HepG2 (cell line): ENCODE measurements around the gene LIPE. TPM values are rescaled to one million over a fixed set of nuclear protein-coding genes. Genes with fewer than 3 reads are reported as not detected.

Experiments
- FOSL2 ChIP-seq: sonication (generic); formaldehyde crosslinking; IDR thresholded peaks from 2 replicates; pipeline ENCODE4 v1.4.0; 2020; ENCODE audit warnings: missing genetic modification reagents
- FOXP1 ChIP-seq, 2 experiments: fragments of 450-650 bp in 1 of 2; IDR thresholded peaks; 2 replicates each; pipeline ENCODE4 v1.6.1; 2017 to 2018; ENCODE audit warnings: antibody characterized with exemption in 1 of 2
- KDM3A ChIP-seq: IDR thresholded peaks from 2 replicates; pipeline ENCODE4 v1.6.1; 2018; ENCODE audit warnings: low read depth, missing compliant biosample characterization
- NPAS2 ChIP-seq: sonication (generic); formaldehyde crosslinking; IDR thresholded peaks from 2 replicates; pipeline ENCODE4 v1.8.0; 2022; ENCODE audit warnings: mild to moderate bottlenecking, missing genetic modification reagents, borderline replicate concordance
- PHF8 ChIP-seq: sonication (generic); formaldehyde crosslinking; IDR thresholded peaks from 2 replicates; pipeline ENCODE4 v1.5.0; 2020; ENCODE audit warnings: missing genetic modification reagents
- POGZ ChIP-seq: sonication (generic); formaldehyde crosslinking; IDR thresholded peaks from 2 replicates; pipeline ENCODE4 v1.4.0; 2020; ENCODE audit warnings: mild to moderate bottlenecking, missing genetic modification reagents
- RCOR2 ChIP-seq: IDR thresholded peaks from 2 replicates; pipeline ENCODE4 v1.6.1; 2016; ENCODE audit warnings: missing biosample characterization, missing genetic modification reagents
- RFX3 ChIP-seq: IDR thresholded peaks from 2 replicates; pipeline ENCODE4 v1.6.1; 2016; ENCODE audit warnings: missing biosample characterization, missing genetic modification reagents
- ZNF253 ChIP-seq: sonication (generic); formaldehyde crosslinking; IDR thresholded peaks from 2 replicates; pipeline ENCODE4 v1.8.0; 2022; ENCODE audit warnings: mild to moderate bottlenecking, missing genetic modification reagents, borderline replicate concordance
- ZNF841 ChIP-seq: sonication (generic); formaldehyde crosslinking; IDR thresholded peaks from 2 replicates; pipeline ENCODE4 v1.8.1; 2023; ENCODE audit warnings: missing genetic modification reagents, borderline replicate concordance
- polyA plus RNA-seq, 8 experiments: library from polyadenylated mRNA; depleted of rRNA in 3 of 8; stranded (reverse) in 7 of 8; unstranded in 1 of 8; fragments of >200 nt; fragmentation: Illumina TruSeq in 4 of 8; extraction: Trizol in 4 of 8; gene quantifications; 2 replicates each; pipeline versions ENCODE4 v1.2.1 to v1.2.3, GENCODE V29; 2011 to 2016; ENCODE audit warnings: low read depth in 4 of 8, missing spikeins in 1 of 8, mixed read lengths in 1 of 8; ENCODE audit not compliant: insufficient read depth in 1 of 8
- total RNA-seq, 5 experiments: library from RNA; depleted of rRNA; stranded (reverse); fragments of >200 nt; fragmentation: Illumina TruSeq; extraction: Trizol; gene quantifications; 2 replicates each; pipeline ENCODE4 v1.2.3, GENCODE V29; 2016; ENCODE audit warnings: low read depth in 1 of 5
- TF ChIP-seq, protein P1 (sequence below): sonication (generic); formaldehyde crosslinking; IDR thresholded peaks from 2 replicates; pipeline ENCODE4 v1.4.0; 2020; ENCODE audit warnings: missing genetic modification reagents, mild to moderate bottlenecking, borderline replicate concordance
- TF ChIP-seq, protein P2 (sequence below): sonication (generic); formaldehyde crosslinking; IDR thresholded peaks from 2 replicates; pipeline ENCODE4 v1.4.0; 2020; ENCODE audit warnings: mild to moderate bottlenecking, missing genetic modification reagents
- TF ChIP-seq, protein P3 (sequence below): sonication (generic); formaldehyde crosslinking; IDR thresholded peaks from 2 replicates; pipeline ENCODE4 v1.5.0; 2020; ENCODE audit warnings: mild to moderate bottlenecking, missing genetic modification reagents, borderline replicate concordance
- TF ChIP-seq, protein P4 (sequence below): sonication (generic); formaldehyde crosslinking; IDR thresholded peaks from 2 replicates; pipeline ENCODE4 v1.5.0; 2020; ENCODE audit warnings: mild to moderate bottlenecking, low read depth, missing genetic modification reagents, borderline replicate concordance
- TF ChIP-seq, protein P5 (sequence below): sonication (generic); formaldehyde crosslinking; IDR thresholded peaks from 2 replicates; pipeline ENCODE4 v1.5.0; 2020; ENCODE audit warnings: missing genetic modification reagents

Gene LIPE
- total and polyA plus RNA-seq, 2 of the 13 experiments (the other 11 are each of a cell fraction or from before 2014, with no cell fraction given): not detected

DNA sequence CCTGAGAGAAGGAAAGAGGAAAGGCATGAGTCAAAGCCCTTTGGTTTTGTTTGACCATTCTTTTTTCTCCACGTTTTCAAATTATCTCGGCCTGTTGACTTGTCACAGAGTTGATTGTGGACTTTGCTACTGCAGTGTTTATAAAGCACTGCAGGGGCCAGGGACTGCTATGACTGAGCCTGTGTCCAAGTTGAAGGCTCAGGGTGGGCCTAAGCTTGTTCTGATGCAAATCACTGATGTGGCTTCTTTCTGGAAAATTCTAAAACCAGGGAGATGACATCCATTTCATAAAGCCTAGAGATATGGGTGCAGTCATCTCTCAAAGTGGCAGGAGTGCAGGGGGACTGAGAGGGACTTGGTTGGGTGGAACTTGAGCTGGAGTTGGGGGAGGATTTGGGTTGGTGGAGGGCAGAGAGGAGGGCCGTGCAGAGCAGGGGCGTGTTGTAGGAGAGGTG lies 16.8 kb upstream of the LIPE start (continued):
- TF ChIP-seq, protein P1, sequence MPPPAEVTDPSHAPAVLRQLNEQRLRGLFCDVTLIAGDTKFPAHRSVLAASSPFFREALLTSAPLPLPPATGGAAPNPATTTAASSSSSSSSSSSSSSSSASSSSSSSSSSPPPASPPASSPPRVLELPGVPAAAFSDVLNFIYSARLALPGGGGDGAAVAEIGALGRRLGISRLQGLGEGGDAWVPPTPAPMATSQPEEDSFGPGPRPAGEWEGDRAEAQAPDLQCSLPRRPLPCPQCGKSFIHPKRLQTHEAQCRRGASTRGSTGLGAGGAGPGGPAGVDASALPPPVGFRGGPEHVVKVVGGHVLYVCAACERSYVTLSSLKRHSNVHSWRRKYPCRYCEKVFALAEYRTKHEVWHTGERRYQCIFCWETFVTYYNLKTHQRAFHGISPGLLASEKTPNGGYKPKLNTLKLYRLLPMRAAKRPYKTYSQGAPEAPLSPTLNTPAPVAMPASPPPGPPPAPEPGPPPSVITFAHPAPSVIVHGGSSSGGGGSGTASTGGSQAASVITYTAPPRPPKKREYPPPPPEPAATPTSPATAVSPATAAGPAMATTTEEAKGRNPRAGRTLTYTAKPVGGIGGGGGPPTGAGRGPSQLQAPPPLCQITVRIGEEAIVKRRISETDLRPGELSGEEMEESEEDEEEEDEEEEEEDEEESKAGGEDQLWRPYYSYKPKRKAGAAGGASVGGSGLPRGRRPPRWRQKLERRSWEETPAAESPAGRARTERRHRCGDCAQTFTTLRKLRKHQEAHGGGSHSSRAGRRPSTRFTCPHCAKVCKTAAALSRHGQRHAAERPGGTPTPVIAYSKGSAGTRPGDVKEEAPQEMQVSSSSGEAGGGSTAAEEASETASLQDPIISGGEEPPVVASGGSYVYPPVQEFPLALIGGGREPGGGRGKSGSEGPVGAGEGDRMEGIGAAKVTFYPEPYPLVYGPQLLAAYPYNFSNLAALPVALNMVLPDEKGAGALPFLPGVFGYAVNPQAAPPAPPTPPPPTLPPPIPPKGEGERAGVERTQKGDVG (CRISPR knock-in tag): no peak
- no peak; the same call in 1 of the 2 replicates for TF ChIP-seq POGZ
- no peak for TF ChIP-seq NPAS2 (CRISPR knock-in tag)
- TF ChIP-seq, protein P2, sequence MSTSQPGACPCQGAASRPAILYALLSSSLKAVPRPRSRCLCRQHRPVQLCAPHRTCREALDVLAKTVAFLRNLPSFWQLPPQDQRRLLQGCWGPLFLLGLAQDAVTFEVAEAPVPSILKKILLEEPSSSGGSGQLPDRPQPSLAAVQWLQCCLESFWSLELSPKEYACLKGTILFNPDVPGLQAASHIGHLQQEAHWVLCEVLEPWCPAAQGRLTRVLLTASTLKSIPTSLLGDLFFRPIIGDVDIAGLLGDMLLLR (CRISPR knock-in tag): no peak
- peak; percentile 75 for TF ChIP-seq FOSL2 (CRISPR knock-in tag)
- no peak for TF ChIP-seq ZNF253 (CRISPR knock-in tag)
- no peak for TF ChIP-seq FOXP1 (IDR thresholded peaks at IDR 0.05)
- peak; percentile 85 for TF ChIP-seq FOXP1 (CRISPR knock-in tag; IDR thresholded peaks at IDR 0.05)
- TF ChIP-seq, protein P3, sequence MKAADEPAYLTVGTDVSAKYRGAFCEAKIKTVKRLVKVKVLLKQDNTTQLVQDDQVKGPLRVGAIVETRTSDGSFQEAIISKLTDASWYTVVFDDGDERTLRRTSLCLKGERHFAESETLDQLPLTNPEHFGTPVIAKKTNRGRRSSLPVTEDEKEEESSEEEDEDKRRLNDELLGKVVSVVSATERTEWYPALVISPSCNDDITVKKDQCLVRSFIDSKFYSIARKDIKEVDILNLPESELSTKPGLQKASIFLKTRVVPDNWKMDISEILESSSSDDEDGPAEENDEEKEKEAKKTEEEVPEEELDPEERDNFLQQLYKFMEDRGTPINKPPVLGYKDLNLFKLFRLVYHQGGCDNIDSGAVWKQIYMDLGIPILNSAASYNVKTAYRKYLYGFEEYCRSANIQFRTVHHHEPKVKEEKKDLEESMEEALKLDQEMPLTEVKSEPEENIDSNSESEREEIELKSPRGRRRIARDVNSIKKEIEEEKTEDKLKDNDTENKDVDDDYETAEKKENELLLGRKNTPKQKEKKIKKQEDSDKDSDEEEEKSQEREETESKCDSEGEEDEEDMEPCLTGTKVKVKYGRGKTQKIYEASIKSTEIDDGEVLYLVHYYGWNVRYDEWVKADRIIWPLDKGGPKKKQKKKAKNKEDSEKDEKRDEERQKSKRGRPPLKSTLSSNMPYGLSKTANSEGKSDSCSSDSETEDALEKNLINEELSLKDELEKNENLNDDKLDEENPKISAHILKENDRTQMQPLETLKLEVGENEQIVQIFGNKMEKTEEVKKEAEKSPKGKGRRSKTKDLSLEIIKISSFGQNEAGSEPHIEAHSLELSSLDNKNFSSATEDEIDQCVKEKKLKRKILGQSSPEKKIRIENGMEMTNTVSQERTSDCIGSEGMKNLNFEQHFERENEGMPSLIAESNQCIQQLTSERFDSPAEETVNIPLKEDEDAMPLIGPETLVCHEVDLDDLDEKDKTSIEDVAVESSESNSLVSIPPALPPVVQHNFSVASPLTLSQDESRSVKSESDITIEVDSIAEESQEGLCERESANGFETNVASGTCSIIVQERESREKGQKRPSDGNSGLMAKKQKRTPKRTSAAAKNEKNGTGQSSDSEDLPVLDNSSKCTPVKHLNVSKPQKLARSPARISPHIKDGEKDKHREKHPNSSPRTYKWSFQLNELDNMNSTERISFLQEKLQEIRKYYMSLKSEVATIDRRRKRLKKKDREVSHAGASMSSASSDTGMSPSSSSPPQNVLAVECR: peak; percentile 48; the same call in 1 of the 2 replicates
- TF ChIP-seq KDM3A: no peak; the same call in 1 of the 2 replicates
- peak; percentile 76 for TF ChIP-seq RCOR2
- TF ChIP-seq, protein P4, sequence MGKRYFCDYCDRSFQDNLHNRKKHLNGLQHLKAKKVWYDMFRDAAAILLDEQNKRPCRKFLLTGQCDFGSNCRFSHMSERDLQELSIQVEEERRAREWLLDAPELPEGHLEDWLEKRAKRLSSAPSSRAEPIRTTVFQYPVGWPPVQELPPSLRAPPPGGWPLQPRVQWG: no peak
- TF ChIP-seq PHF8 (CRISPR knock-in tag): no peak
- TF ChIP-seq ZNF841: no peak
- TF ChIP-seq RFX3: no peak
- TF ChIP-seq, protein P5, sequence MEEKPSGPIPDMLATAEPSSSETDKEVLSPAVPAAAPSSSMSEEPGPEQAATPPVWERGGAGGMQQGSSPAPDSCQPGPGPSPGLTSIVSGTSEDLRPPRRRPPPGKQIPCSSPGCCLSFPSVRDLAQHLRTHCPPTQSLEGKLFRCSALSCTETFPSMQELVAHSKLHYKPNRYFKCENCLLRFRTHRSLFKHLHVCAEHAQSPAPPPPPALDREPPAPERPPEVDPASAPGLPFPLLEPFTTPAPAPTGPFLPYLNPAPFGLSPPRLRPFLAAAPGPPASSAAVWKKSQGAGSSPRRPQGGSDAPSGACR (CRISPR knock-in tag): no peak
